K562 (cell line): ENCODE measurements around the gene PGAP2. TPM values are rescaled to one million over a fixed set of nuclear protein-coding genes. Genes with fewer than 3 reads are reported as not detected.
A peak's percentile ranks its signal among the peaks of the same experiment; 100 is the strongest.

Experiments used
- ARHGAP35 ChIP-seq: fragments of 450-650 bp; IDR thresholded peaks from 2 replicates; pipeline ENCODE4 v1.6.1; 2018; ENCODE audit not compliant: partially characterized antibody
- BRCA1 ChIP-seq, 2 experiments: fragments of 450-650 bp in 1 of 2; sonication (generic) in 1 of 2; formaldehyde crosslinking in 1 of 2; IDR thresholded peaks; 2 replicates each; pipeline versions ENCODE4 v1.5.0 to v1.6.1; 2017 to 2020; ENCODE audit warnings: mild to moderate bottlenecking in 1 of 2, missing genetic modification reagents in 1 of 2
- DEAF1 ChIP-seq: fragments of 450-650 bp; formaldehyde crosslinking; IDR thresholded peaks from 2 replicates; pipeline ENCODE4 v1.4.0; 2020; ENCODE audit warnings: mild to moderate bottlenecking, moderate library complexity
- DMBX1 ChIP-seq: fragments of 250-450 bp; sonication (Bioruptor Pico); IDR thresholded peaks from 2 replicates; pipeline ENCODE4 v1.8.0; 2022; ENCODE audit warnings: inconsistent platforms, mild to moderate bottlenecking, moderate library complexity, borderline replicate concordance
- EHMT2 ChIP-seq: fragments of 450-650 bp; IDR thresholded peaks from 2 replicates; pipeline ENCODE4 v1.6.1; 2018; ENCODE audit warnings: antibody characterized with exemption
- FUS ChIP-seq: fragments of 200-400 bp; formaldehyde crosslinking; optimal IDR thresholded peaks from 2 replicates; pipeline ENCODE3; 2017; ENCODE audit warnings: low read depth, low read length
- MEF2A ChIP-seq: IDR thresholded peaks from 2 replicates; pipeline ENCODE4 v1.6.1; 2011; ENCODE audit warnings: low read depth, mild to moderate bottlenecking, low read length, moderate library complexity; ENCODE audit not compliant: control insufficient read depth
- NBN ChIP-seq: fragments of 450-650 bp; IDR thresholded peaks from 2 replicates; pipeline ENCODE4 v1.6.1; 2016; ENCODE audit warnings: low read depth, mild to moderate bottlenecking
- NCOA1 ChIP-seq: fragments of 450-650 bp; IDR thresholded peaks from 2 replicates; pipeline ENCODE4 v1.6.1; 2016; ENCODE audit warnings: low read depth
- NCOA4 ChIP-seq: fragments of 450-650 bp; IDR thresholded peaks from 2 replicates; pipeline ENCODE4 v1.6.1; 2018; ENCODE audit warnings: mild to moderate bottlenecking; ENCODE audit not compliant: partially characterized antibody
- RBFOX2 ChIP-seq: fragments of 200-400 bp; formaldehyde crosslinking; IDR thresholded peaks from 2 replicates; pipeline ENCODE4 v1.6.1; 2017; ENCODE audit warnings: low read depth, mild to moderate bottlenecking, low read length, moderate library complexity
- TCF7L2 ChIP-seq: fragments of 150-350 bp; IDR thresholded peaks from 2 replicates; pipeline ENCODE4 v1.6.1; 2016; ENCODE audit warnings: low read depth, mild to moderate bottlenecking, low read length, moderate library complexity
- ZNF121 ChIP-seq: sonication (generic); formaldehyde crosslinking; conservative IDR thresholded peaks from 2 replicates; pipeline ENCODE4 v1.8.0; 2022; ENCODE audit warnings: missing genetic modification reagents
- ZNF174 ChIP-seq: fragments of 250-450 bp; sonication (Bioruptor Pico); IDR thresholded peaks from 2 replicates; pipeline ENCODE4 v1.4.0; 2020; ENCODE audit warnings: mild to moderate bottlenecking
- ZNF175 ChIP-seq: fragments of 200-800 bp; sonication (Bioruptor generic); IDR thresholded peaks from 2 replicates; pipeline ENCODE4 v1.6.1; 2016; ENCODE audit warnings: low read depth, mild to moderate bottlenecking, missing genetic modification characterization, missing compliant biosample characterization
- ZNF316 ChIP-seq: fragments of 450-650 bp; IDR thresholded peaks from 2 replicates; pipeline ENCODE4 v1.6.1; 2016
- ZNF707 ChIP-seq: fragments of 250-450 bp; sonication (Bioruptor Pico); conservative IDR thresholded peaks from 2 replicates; pipeline ENCODE4 v1.8.0; 2022; ENCODE audit warnings: inconsistent platforms, mild to moderate bottlenecking, moderate library complexity
- polyA plus RNA-seq, 8 experiments: library from polyadenylated mRNA; depleted of rRNA in 4 of 8; stranded (reverse) in 5 of 8; unstranded in 3 of 8; fragments of >200 nt; fragmentation: Nextera tagmentation in 2 of 8; fragmentation: Illumina TruSeq in 1 of 8; extraction: Ambion mirVana in 2 of 8; extraction: Trizol in 1 of 8; gene quantifications; 2 replicates each; pipeline versions ENCODE4 v1.2.1 to v1.2.3, GENCODE V29; 2011 to 2014; ENCODE audit warnings: inconsistent platforms in 1 of 8, missing spikeins in 1 of 8
- total RNA-seq, 7 experiments: library from RNA; depleted of rRNA in 6 of 7; stranded (reverse); fragments of >200 nt in 6 of 7; fragmentation: Illumina TruSeq in 2 of 7; extraction: Trizol in 2 of 7; gene quantifications; 2 replicates each; pipeline versions ENCODE4 v1.2.1 to v1.2.3, GENCODE V29; 2011 to 2021; ENCODE audit warnings: low replicate concordance in 1 of 7
- TF ChIP-seq, protein P1 (sequence below): fragments of 250-450 bp; sonication (Bioruptor Pico); IDR thresholded peaks from 2 replicates; pipeline ENCODE4 v1.5.0; 2021; ENCODE audit warnings: mild to moderate bottlenecking, borderline replicate concordance
- TF ChIP-seq, protein P2 (sequence below), 2 experiments: fragments of 250-450 bp in 1 of 2; fragments of 450-650 bp in 1 of 2; sonication (Bioruptor Pico) in 1 of 2; IDR thresholded peaks; 2 replicates each; pipeline versions ENCODE4 v1.6.1 to v1.8.0; 2016 to 2021; ENCODE audit warnings: mild to moderate bottlenecking in 2 of 2, moderate library complexity in 2 of 2, missing compliant biosample characterization in 1 of 2, missing genetic modification characterization in 1 of 2
- TF ChIP-seq, protein P3 (sequence below): fragments of 200-800 bp; sonication (Bioruptor generic); IDR thresholded peaks from 2 replicates; pipeline ENCODE4 v1.6.1; 2017; ENCODE audit warnings: missing genetic modification characterization, missing compliant biosample characterization

Gene PGAP2
- total and polyA plus RNA-seq, 9 of the 15 experiments (the other 6 are each of a cell fraction or from before 2014, with no cell fraction given) = 17.9 to 47.2 (median 33.7) TPM

DNA sequence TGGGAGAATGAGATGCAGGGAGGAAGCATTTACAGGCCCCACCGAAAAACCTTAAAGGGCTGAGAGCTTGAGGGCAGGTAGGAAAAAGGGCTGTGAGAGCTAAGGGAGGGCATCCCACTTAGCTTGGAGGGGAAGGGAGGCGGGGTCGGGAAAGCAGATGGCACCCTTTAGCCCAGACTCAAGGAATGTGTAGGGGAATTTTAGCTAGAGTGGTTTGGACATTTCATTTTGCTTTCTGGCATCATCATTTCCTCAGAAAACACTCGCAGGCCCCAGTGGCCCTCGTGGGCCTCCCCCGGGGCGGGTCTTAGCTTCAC lies 46.3 kb downstream of the PGAP2 start (continued):
- TF ChIP-seq NCOA4 = no peak
- TF ChIP-seq FUS = no peak
- TF ChIP-seq BRCA1 (IDR thresholded peaks at IDR 0.05) = no peak
- TF ChIP-seq BRCA1 (CRISPR knock-in tag; IDR thresholded peaks at IDR 0.05) = no peak
- TF ChIP-seq DEAF1 (CRISPR knock-in tag) = no peak
- no peak for TF ChIP-seq NCOA1
- 0 out of 2 replicates have a peak, but pooled peaks have one; percentile 21 for TF ChIP-seq ZNF175 (CRISPR knock-in tag)
- TF ChIP-seq, protein P1, sequence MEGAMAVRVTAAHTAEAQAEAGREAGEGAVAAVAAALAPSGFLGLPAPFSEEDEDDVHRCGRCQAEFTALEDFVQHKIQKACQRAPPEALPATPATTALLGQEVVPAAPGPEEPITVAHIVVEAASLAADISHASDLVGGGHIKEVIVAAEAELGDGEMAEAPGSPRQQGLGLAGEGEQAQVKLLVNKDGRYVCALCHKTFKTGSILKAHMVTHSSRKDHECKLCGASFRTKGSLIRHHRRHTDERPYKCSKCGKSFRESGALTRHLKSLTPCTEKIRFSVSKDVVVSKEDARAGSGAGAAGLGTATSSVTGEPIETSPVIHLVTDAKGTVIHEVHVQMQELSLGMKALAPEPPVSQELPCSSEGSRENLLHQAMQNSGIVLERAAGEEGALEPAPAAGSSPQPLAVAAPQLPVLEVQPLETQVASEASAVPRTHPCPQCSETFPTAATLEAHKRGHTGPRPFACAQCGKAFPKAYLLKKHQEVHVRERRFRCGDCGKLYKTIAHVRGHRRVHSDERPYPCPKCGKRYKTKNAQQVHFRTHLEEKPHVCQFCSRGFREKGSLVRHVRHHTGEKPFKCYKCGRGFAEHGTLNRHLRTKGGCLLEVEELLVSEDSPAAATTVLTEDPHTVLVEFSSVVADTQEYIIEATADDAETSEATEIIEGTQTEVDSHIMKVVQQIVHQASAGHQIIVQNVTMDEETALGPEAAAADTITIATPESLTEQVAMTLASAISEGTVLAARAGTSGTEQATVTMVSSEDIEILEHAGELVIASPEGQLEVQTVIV (CRISPR knock-in tag) = no peak
- 0 out of 2 replicates have a peak, but pooled peaks have one; percentile 3 for TF ChIP-seq DMBX1 (CRISPR knock-in tag)
- TF ChIP-seq ZNF121 (CRISPR knock-in tag) = no peak
- no peak for TF ChIP-seq ZNF174
- TF ChIP-seq ARHGAP35 = no peak
- TF ChIP-seq, protein P2, sequence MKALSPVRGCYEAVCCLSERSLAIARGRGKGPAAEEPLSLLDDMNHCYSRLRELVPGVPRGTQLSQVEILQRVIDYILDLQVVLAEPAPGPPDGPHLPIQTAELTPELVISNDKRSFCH (CRISPR knock-in tag; IDR thresholded peaks at IDR 0.05) = no peak
- TF ChIP-seq, protein P2 (tag; IDR thresholded peaks at IDR 0.05) = 0 out of 2 replicates have a peak, but pooled peaks have one; percentile 11
- TF ChIP-seq ZNF316 = no peak
- TF ChIP-seq TCF7L2 = no peak
- TF ChIP-seq, protein P3, sequence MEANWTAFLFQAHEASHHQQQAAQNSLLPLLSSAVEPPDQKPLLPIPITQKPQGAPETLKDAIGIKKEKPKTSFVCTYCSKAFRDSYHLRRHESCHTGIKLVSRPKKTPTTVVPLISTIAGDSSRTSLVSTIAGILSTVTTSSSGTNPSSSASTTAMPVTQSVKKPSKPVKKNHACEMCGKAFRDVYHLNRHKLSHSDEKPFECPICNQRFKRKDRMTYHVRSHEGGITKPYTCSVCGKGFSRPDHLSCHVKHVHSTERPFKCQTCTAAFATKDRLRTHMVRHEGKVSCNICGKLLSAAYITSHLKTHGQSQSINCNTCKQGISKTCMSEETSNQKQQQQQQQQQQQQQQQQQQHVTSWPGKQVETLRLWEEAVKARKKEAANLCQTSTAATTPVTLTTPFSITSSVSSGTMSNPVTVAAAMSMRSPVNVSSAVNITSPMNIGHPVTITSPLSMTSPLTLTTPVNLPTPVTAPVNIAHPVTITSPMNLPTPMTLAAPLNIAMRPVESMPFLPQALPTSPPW (CRISPR knock-in tag) = no peak
- TF ChIP-seq RBFOX2 = no peak
- 0 out of 2 replicates have a peak, but pooled peaks have one; percentile 36 for TF ChIP-seq EHMT2
- peak; percentile 17; the same call in 1 of the 2 replicates for TF ChIP-seq NBN
- TF ChIP-seq ZNF707 = no peak
- TF ChIP-seq MEF2A = no peak
